ENCODE data around the gene NBEAL2. TPM values are rescaled to one million over a fixed set of nuclear protein-coding genes. Genes with fewer than 3 reads are reported as not detected.

Gene NBEAL2
- total and polyA plus RNA-seq, 10 donors, result 44.0 to 271 (median 129) TPM

- TF ChIP-seq POLR2AphosphoS5 (IDR thresholded peaks at IDR 0.05), result no peak
- TF ChIP-seq, protein P1, sequence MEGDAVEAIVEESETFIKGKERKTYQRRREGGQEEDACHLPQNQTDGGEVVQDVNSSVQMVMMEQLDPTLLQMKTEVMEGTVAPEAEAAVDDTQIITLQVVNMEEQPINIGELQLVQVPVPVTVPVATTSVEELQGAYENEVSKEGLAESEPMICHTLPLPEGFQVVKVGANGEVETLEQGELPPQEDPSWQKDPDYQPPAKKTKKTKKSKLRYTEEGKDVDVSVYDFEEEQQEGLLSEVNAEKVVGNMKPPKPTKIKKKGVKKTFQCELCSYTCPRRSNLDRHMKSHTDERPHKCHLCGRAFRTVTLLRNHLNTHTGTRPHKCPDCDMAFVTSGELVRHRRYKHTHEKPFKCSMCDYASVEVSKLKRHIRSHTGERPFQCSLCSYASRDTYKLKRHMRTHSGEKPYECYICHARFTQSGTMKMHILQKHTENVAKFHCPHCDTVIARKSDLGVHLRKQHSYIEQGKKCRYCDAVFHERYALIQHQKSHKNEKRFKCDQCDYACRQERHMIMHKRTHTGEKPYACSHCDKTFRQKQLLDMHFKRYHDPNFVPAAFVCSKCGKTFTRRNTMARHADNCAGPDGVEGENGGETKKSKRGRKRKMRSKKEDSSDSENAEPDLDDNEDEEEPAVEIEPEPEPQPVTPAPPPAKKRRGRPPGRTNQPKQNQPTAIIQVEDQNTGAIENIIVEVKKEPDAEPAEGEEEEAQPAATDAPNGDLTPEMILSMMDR (IDR thresholded peaks at IDR 0.05 in 8 of 11, conservative IDR thresholded peaks at IDR 0.05 in 3 of 11), result no peak
- no peak for TF ChIP-seq POLR2A (IDR thresholded peaks at IDR 0.05)
- Histone ChIP-seq H3K4me1 (peaks cover 31 to 94% (median 86%) of the 10 kb centered on the region in 6 donors), H3K9me3 (no peaks in the 10 kb centered on the region), H3K27ac (peak overlapping the region in 6 of 8 donors; percentile 55 to 96 (median 90)), H3K4me3 (peak overlapping the region in 1 of 8 donors; percentile 78), H3K36me3 (no peaks in the 10 kb centered on the region), H3K27me3 (replicated peaks in 1 of 7) (no peaks in the 10 kb centered on the region)
- 85 to 95% (median 87%) methylated on average over 2 of the region's 2 CpGs for WGBS, 5 donors
- intact Hi-C loops (cut with DNase I; ENCODE audit: low total_unique reads), result no loop called here
- peak; percentile 71 for DNase-seq
These were observed 3.1 kb downstream of the NBEAL2 start for GRCh38 chr3:46982546-46982945.

GRCh38 chr3:46984591-46985459 is 5.4 kb downstream of the NBEAL2 start:
- no peaks in the 10 kb centered on the region for H3K27me3 ChIP-seq (replicated peaks in 1 of 7)
- DNase-seq, result peak; percentile 71
- no peak overlapping the region for H3K4me3 ChIP-seq
- H3K9me3 ChIP-seq, result no peaks in the 10 kb centered on the region
- peaks cover 0 to 13% (median 0%) of the 10 kb centered on the region in 6 donors for H3K36me3 ChIP-seq
- intact Hi-C loops (cut with DNase I; ENCODE audit: low total_unique reads), result no loop called here
- TF ChIP-seq POLR2AphosphoS5 (IDR thresholded peaks at IDR 0.05), result no peak
- TF ChIP-seq POLR2A (IDR thresholded peaks at IDR 0.05), result no peak
- TF ChIP-seq, protein P1 (IDR thresholded peaks at IDR 0.05 in 8 of 11, conservative IDR thresholded peaks at IDR 0.05 in 3 of 11), result no peak
- H3K4me1 ChIP-seq, result peaks cover 48 to 99% (median 91%) of the 10 kb centered on the region in 6 donors
- peak overlapping the region in 3 of 8 donors; percentile 92 to 95 (median 93) for H3K27ac ChIP-seq
- 77 to 88% (median 83%) methylated on average over 11 of the region's 11 CpGs for WGBS, 5 donors

- 82 to 94% (median 90%) methylated on average over 5 of the region's 5 CpGs for WGBS, 5 donors
- H3K4me1 ChIP-seq, result peaks cover 52 to 100% (median 93%) of the 10 kb centered on the region in 6 donors
- H3K4me3 ChIP-seq, result no peak overlapping the region
- H3K9me3 ChIP-seq, result no peaks in the 10 kb centered on the region
- TF ChIP-seq POLR2A (IDR thresholded peaks at IDR 0.05) (no peak), POLR2AphosphoS5 (IDR thresholded peaks at IDR 0.05) (no peak)
- TF ChIP-seq, protein P1 (IDR thresholded peaks at IDR 0.05 in 8 of 11, conservative IDR thresholded peaks at IDR 0.05 in 3 of 11), result no peak
- H3K27ac ChIP-seq, result peak overlapping the region in 4 of 8 donors; percentile 85 to 95 (median 92)
- no peaks in the 10 kb centered on the region for H3K27me3 ChIP-seq (replicated peaks in 1 of 7)
- H3K36me3 ChIP-seq, result peaks cover 0 to 20% (median 0%) of the 10 kb centered on the region in 6 donors
- intact Hi-C loops (cut with DNase I; ENCODE audit: low total_unique reads), result no loop called here
- peak; percentile 78 for DNase-seq
These were observed 6.1 kb downstream of the NBEAL2 start for GRCh38 chr3:46985588-46985987.

Measured in spleen (tissue), 11 donors.